ENCODE results near the gene FAM216B.
"Not testable (repeated sequence)": the region's sequence is repeated elsewhere in the genome, so short reads cannot be mapped to it uniquely, and the experiment has no call there.

The FAM216B gene

GRCh38 chr13:42757678-42758420 lies 23.5 kb upstream of the FAM216B start:
- peaks cover 5% of the 10 kb centered on the region for H3K27me3 Mint-ChIP-seq
- no peak overlapping the region for H3K4me3 Mint-ChIP-seq
- no peak for DNase-seq (ENCODE audit: low spot score in 2 of 2)

GRCh38 chr13:42758515-42758914 lies 22.9 kb upstream of the FAM216B start:
- Mint-ChIP-seq H3K9me3 (peaks cover 4% of the 10 kb centered on the region), H3K36me3 (no peaks in the 10 kb centered on the region), H3K27ac (no peak overlapping the region), H3K4me1 (no peaks in the 10 kb centered on the region), H3K4me3 (no peak overlapping the region), H3K27me3 (peaks cover 5% of the 10 kb centered on the region)
- DNase-seq (ENCODE audit: low spot score in 2 of 2) (no peak), ATAC-seq (ENCODE audit: low read depth) (no peak)

More at GRCh38 chr13:42757678-42758420, 23.5 kb upstream of the FAM216B start:
- ATAC-seq (ENCODE audit: low read depth): no peak
- Mint-ChIP-seq H3K36me3 (no peaks in the 10 kb centered on the region), H3K27ac (no peak overlapping the region), H3K4me1 (no peaks in the 10 kb centered on the region), H3K9me3 (peaks cover 4% of the 10 kb centered on the region)

- Mint-ChIP-seq H3K9me3 (peaks cover 4% of the 10 kb centered on the region), H3K36me3 (no peaks in the 10 kb centered on the region), H3K4me3 (no peak overlapping the region), H3K27me3 (peaks cover 9% of the 10 kb centered on the region), H3K27ac (no peak overlapping the region), H3K4me1 (no peaks in the 10 kb centered on the region)
- DNase-seq (ENCODE audit: low spot score in 2 of 2) (no peak), ATAC-seq (ENCODE audit: low read depth) (no peak)
These were observed 20.4 kb upstream of the FAM216B start for GRCh38 chr13:42760951-42761350.

GRCh38 chr13:42762251-42762650 lies 19.1 kb upstream of the FAM216B start:
- no peak overlapping the region for H3K27ac Mint-ChIP-seq
- ATAC-seq (ENCODE audit: low read depth) (no peak), DNase-seq (ENCODE audit: low spot score in 2 of 2) (no peak)
- H3K36me3 Mint-ChIP-seq: no peaks in the 10 kb centered on the region
- H3K9me3 Mint-ChIP-seq: peaks cover 2% of the 10 kb centered on the region
- H3K4me3 Mint-ChIP-seq: no peak overlapping the region
- H3K4me1 Mint-ChIP-seq: no peaks in the 10 kb centered on the region
- peaks cover 9% of the 10 kb centered on the region for H3K27me3 Mint-ChIP-seq

GRCh38 chr13:42762917-42763316 lies 18.5 kb upstream of the FAM216B start:
- Mint-ChIP-seq H3K27me3 (peaks cover 9% of the 10 kb centered on the region), H3K4me1 (no peaks in the 10 kb centered on the region), H3K9me3 (no peaks in the 10 kb centered on the region), H3K4me3 (no peak overlapping the region), H3K27ac (no peak overlapping the region), H3K36me3 (no peaks in the 10 kb centered on the region)
- DNase-seq (ENCODE audit: low spot score in 2 of 2): no peak
- ATAC-seq (ENCODE audit: low read depth): no peak

- Mint-ChIP-seq H3K36me3 (no peaks in the 10 kb centered on the region), H3K9me3 (no peaks in the 10 kb centered on the region), H3K4me3 (no peak overlapping the region), H3K27me3 (peaks cover 4% of the 10 kb centered on the region), H3K27ac (no peak overlapping the region), H3K4me1 (no peaks in the 10 kb centered on the region)
- DNase-seq (ENCODE audit: low spot score in 2 of 2) (no peak), ATAC-seq (ENCODE audit: low read depth) (no peak)
These were observed 15.4 kb upstream of the FAM216B start for GRCh38 chr13:42766016-42766415.

- Mint-ChIP-seq H3K9me3 (no peaks in the 10 kb centered on the region), H3K4me1 (no peaks in the 10 kb centered on the region), H3K27me3 (peaks cover 4% of the 10 kb centered on the region), H3K36me3 (no peaks in the 10 kb centered on the region), H3K27ac (no peak overlapping the region), H3K4me3 (no peak overlapping the region)
- ATAC-seq (ENCODE audit: low read depth): no peak
- no peak for DNase-seq (ENCODE audit: low spot score in 2 of 2)
These were observed 11.7 kb upstream of the FAM216B start for GRCh38 chr13:42769650-42770049.

- not testable (repeated sequence) for H3K27me3 Mint-ChIP-seq; DNase-seq (ENCODE audit: low spot score in 2 of 2); H3K4me1 Mint-ChIP-seq; ATAC-seq (ENCODE audit: low read depth); H3K27ac Mint-ChIP-seq; H3K36me3 Mint-ChIP-seq; H3K4me3 Mint-ChIP-seq; H3K9me3 Mint-ChIP-seq
These were observed 4.8 kb upstream of the FAM216B start for GRCh38 chr13:42776558-42776957.

GRCh38 chr13:42777467-42777866 lies 3.9 kb upstream of the FAM216B start:
- ATAC-seq (ENCODE audit: low read depth): no peak

GRCh38 chr13:42780044-42780443 lies 1.3 kb upstream of the FAM216B start:
- no peak for ATAC-seq (ENCODE audit: low read depth)
- no peaks in the 10 kb centered on the region for H3K36me3 Mint-ChIP-seq
- DNase-seq (ENCODE audit: low spot score in 2 of 2): no peak
- peaks cover 11% of the 10 kb centered on the region for H3K27me3 Mint-ChIP-seq
- no peak overlapping the region for H3K4me3 Mint-ChIP-seq
- no peak overlapping the region for H3K27ac Mint-ChIP-seq
- H3K9me3 Mint-ChIP-seq: no peaks in the 10 kb centered on the region
- H3K4me1 Mint-ChIP-seq: no peaks in the 10 kb centered on the region

More at GRCh38 chr13:42777467-42777866, 3.9 kb upstream of the FAM216B start:
- H3K4me3 Mint-ChIP-seq: no peak overlapping the region
- no peak for DNase-seq (ENCODE audit: low spot score in 2 of 2)
- H3K9me3 Mint-ChIP-seq: no peaks in the 10 kb centered on the region
- H3K27me3 Mint-ChIP-seq: peaks cover 11% of the 10 kb centered on the region
- no peaks in the 10 kb centered on the region for H3K36me3 Mint-ChIP-seq
- H3K4me1 Mint-ChIP-seq: no peaks in the 10 kb centered on the region
- H3K27ac Mint-ChIP-seq: no peak overlapping the region

- no peaks in the 10 kb centered on the region for H3K4me1 Mint-ChIP-seq
- ATAC-seq (ENCODE audit: low read depth) (no peak), DNase-seq (ENCODE audit: low spot score in 2 of 2) (no peak)
- no peak overlapping the region for H3K4me3 Mint-ChIP-seq
- H3K36me3 Mint-ChIP-seq: no peaks in the 10 kb centered on the region
- H3K27ac Mint-ChIP-seq: no peak overlapping the region
- H3K9me3 Mint-ChIP-seq: peaks cover 4% of the 10 kb centered on the region
- H3K27me3 Mint-ChIP-seq: peaks cover 3% of the 10 kb centered on the region
These were observed 5.3 kb downstream of the FAM216B start for GRCh38 chr13:42786715-42787114.

- ATAC-seq (ENCODE audit: low read depth) (no peak), DNase-seq (ENCODE audit: low spot score in 2 of 2) (no peak)
- no peak overlapping the region for H3K4me3 Mint-ChIP-seq
- H3K27me3 Mint-ChIP-seq: peaks cover 5% of the 10 kb centered on the region
- H3K9me3 Mint-ChIP-seq: peaks cover 4% of the 10 kb centered on the region
- H3K4me1 Mint-ChIP-seq: no peaks in the 10 kb centered on the region
- H3K27ac Mint-ChIP-seq: no peak overlapping the region
- no peaks in the 10 kb centered on the region for H3K36me3 Mint-ChIP-seq
These were observed 7.2 kb downstream of the FAM216B start for GRCh38 chr13:42788601-42789000.

GRCh38 chr13:42792154-42792553 lies 10.8 kb downstream of the FAM216B start:
- no peak for DNase-seq (ENCODE audit: low spot score in 2 of 2)
- no peaks in the 10 kb centered on the region for H3K36me3 Mint-ChIP-seq
- no peak for ATAC-seq (ENCODE audit: low read depth)
- peaks cover 13% of the 10 kb centered on the region for H3K27me3 Mint-ChIP-seq
- no peak overlapping the region for H3K4me3 Mint-ChIP-seq
- no peaks in the 10 kb centered on the region for H3K4me1 Mint-ChIP-seq
- no peak overlapping the region for H3K27ac Mint-ChIP-seq
- H3K9me3 Mint-ChIP-seq: peaks cover 4% of the 10 kb centered on the region

- no peaks in the 10 kb centered on the region for H3K9me3 Mint-ChIP-seq
- DNase-seq (ENCODE audit: low spot score in 2 of 2): no peak
- H3K36me3 Mint-ChIP-seq: no peaks in the 10 kb centered on the region
- no peak overlapping the region for H3K4me3 Mint-ChIP-seq
- H3K4me1 Mint-ChIP-seq: no peaks in the 10 kb centered on the region
- H3K27ac Mint-ChIP-seq: no peak overlapping the region
- peaks cover 15% of the 10 kb centered on the region for H3K27me3 Mint-ChIP-seq
- ATAC-seq (ENCODE audit: low read depth): no peak
These were observed 13.3 kb downstream of the FAM216B start for GRCh38 chr13:42794577-42795275.

GRCh38 chr13:42795666-42796065 lies 14.3 kb downstream of the FAM216B start:
- ATAC-seq (ENCODE audit: low read depth): no peak
- no peak overlapping the region for H3K4me3 Mint-ChIP-seq
- H3K36me3 Mint-ChIP-seq: no peaks in the 10 kb centered on the region
- H3K27ac Mint-ChIP-seq: no peak overlapping the region
- no peaks in the 10 kb centered on the region for H3K9me3 Mint-ChIP-seq
- H3K27me3 Mint-ChIP-seq: peaks cover 15% of the 10 kb centered on the region
- H3K4me1 Mint-ChIP-seq: no peaks in the 10 kb centered on the region
- no peak for DNase-seq (ENCODE audit: low spot score in 2 of 2)
